Loucy (cell line): ENCODE measurements around the gene PIGK.

ENCODE experiments used
- H2AFZ ChIP-seq: fragments of 200-600 bp; sonication (generic); 2 replicates; pipeline ENCODE4 v1.6.0; 2016; ENCODE audit warnings: antibody characterized with exemption, mild to moderate bottlenecking, low read length, moderate library complexity
- H3F3A ChIP-seq: fragments of 200-600 bp; 2 replicates; pipeline ENCODE4 v1.6.0; 2016; ENCODE audit warnings: antibody characterized with exemption, low read depth, mild to moderate bottlenecking
- H3K27me3 ChIP-seq: fragments of 200-600 bp; sonication (generic); 2 replicates; pipeline ENCODE4 v1.6.1; 2014; ENCODE audit warnings: low read length, mild to moderate bottlenecking; ENCODE audit not compliant: insufficient read depth, poor library complexity, severe bottlenecking
- H3K36me3 ChIP-seq: fragments of 200-600 bp; sonication (generic); 2 replicates; pipeline ENCODE4 v1.6.1; 2016; ENCODE audit warnings: low read length; ENCODE audit not compliant: insufficient read depth
- H3K4me1 ChIP-seq: fragments of 200-600 bp; sonication (generic); 2 replicates; pipeline ENCODE4 v1.5.1; 2014; ENCODE audit warnings: low read length, mild to moderate bottlenecking; ENCODE audit not compliant: insufficient read depth, poor library complexity, severe bottlenecking
- H3K4me2 ChIP-seq: fragments of 200-600 bp; sonication (generic); 2 replicates; pipeline ENCODE4 v1.6.0; 2014; ENCODE audit warnings: antibody characterized with exemption, low read length, low read depth, mild to moderate bottlenecking; ENCODE audit not compliant: poor library complexity, severe bottlenecking
- H3K4me3 ChIP-seq: fragments of 200-600 bp; sonication (generic); 2 replicates; pipeline ENCODE4 v1.5.1; 2014; ENCODE audit warnings: low read length, mild to moderate bottlenecking, mixed read lengths; ENCODE audit not compliant: poor library complexity, severe bottlenecking
- H3K79me2 ChIP-seq: fragments of 200-600 bp; sonication (generic); 2 replicates; pipeline ENCODE4 v1.6.1; 2014; ENCODE audit warnings: low read length; ENCODE audit not compliant: insufficient read depth
- H3K9ac ChIP-seq: fragments of 200-600 bp; sonication (generic); 2 replicates; pipeline ENCODE4 v1.6.0; 2014; ENCODE audit warnings: mild to moderate bottlenecking, low read depth, low read length, moderate library complexity; ENCODE audit not compliant: poor library complexity, severe bottlenecking
- H3K9me2 ChIP-seq: fragments of 200-600 bp; sonication (generic); replicated peaks from 2 replicates; pipeline ENCODE4 v1.6.1; 2016; ENCODE audit warnings: low read depth, low read length, mixed read lengths
- H3K9me3 ChIP-seq: fragments of 200-600 bp; sonication (generic); 2 replicates; pipeline ENCODE4 v1.6.1; 2014; ENCODE audit warnings: mild to moderate bottlenecking, antibody characterized with exemption, low read length, low read depth; ENCODE audit not compliant: insufficient read depth
- H4K20me1 ChIP-seq: fragments of 200-600 bp; sonication (generic); 2 replicates; pipeline ENCODE4 v1.6.0; 2014; ENCODE audit warnings: antibody characterized with exemption, low read length, mild to moderate bottlenecking; ENCODE audit not compliant: insufficient read depth, poor library complexity, severe bottlenecking
- CTCF ChIP-seq: fragments of 200-600 bp; sonication (generic); conservative IDR thresholded peaks from 2 replicates; pipeline ENCODE4 v1.5.1; 2014; ENCODE audit warnings: mild to moderate bottlenecking, antibody characterized with exemption, low read length
- EZH2phosphoT487 ChIP-seq: fragments of 200-600 bp; IDR thresholded peaks from 2 replicates; pipeline ENCODE4 v1.6.1; 2018; ENCODE audit warnings: antibody characterized with exemption, mild to moderate bottlenecking, moderate library complexity, borderline replicate concordance

Gene PIGK

GRCh38 chr1:77118712-77119111 lies 100.5 kb downstream of the PIGK start:
- no peaks in the 10 kb centered on the region for H4K20me1 ChIP-seq
- no peaks in the 10 kb centered on the region for H3K79me2 ChIP-seq
- H3K36me3 ChIP-seq = no peaks in the 10 kb centered on the region
- H3K9me3 ChIP-seq = no peaks in the 10 kb centered on the region
- H3K4me1 ChIP-seq = no peaks in the 10 kb centered on the region
- H3K27me3 ChIP-seq = no peaks in the 10 kb centered on the region
- no peak for TF ChIP-seq CTCF
- no peak for TF ChIP-seq EZH2phosphoT487
- H3K4me3 ChIP-seq = no peak overlapping the region
- no peak overlapping the region for H3K4me2 ChIP-seq
- H2AFZ ChIP-seq = no peak overlapping the region
- no peaks in the 10 kb centered on the region; the same call in 1 of the 2 replicates for H3F3A ChIP-seq
- no peaks in the 10 kb centered on the region for H3K9me2 ChIP-seq
- H3K9ac ChIP-seq = no peak overlapping the region

- H3K4me2 ChIP-seq = no peak overlapping the region
- H4K20me1 ChIP-seq = no peaks in the 10 kb centered on the region
- no peaks in the 10 kb centered on the region for H3K79me2 ChIP-seq
- no peaks in the 10 kb centered on the region for H3K9me2 ChIP-seq
- H3K9me3 ChIP-seq = no peaks in the 10 kb centered on the region
- no peaks in the 10 kb centered on the region for H3K36me3 ChIP-seq
- no peak overlapping the region for H3K9ac ChIP-seq
- TF ChIP-seq CTCF = no peak
- TF ChIP-seq EZH2phosphoT487 = no peak
- no peak overlapping the region for H3K4me3 ChIP-seq
- no peaks in the 10 kb centered on the region for H3F3A ChIP-seq
- H3K4me1 ChIP-seq = no peaks in the 10 kb centered on the region
- no peaks in the 10 kb centered on the region for H3K27me3 ChIP-seq
- H2AFZ ChIP-seq = no peak overlapping the region
Measured at GRCh38 chr1:77104672-77105071, 114.6 kb downstream of the PIGK start.

- H3K4me1 ChIP-seq = no peaks in the 10 kb centered on the region
- TF ChIP-seq CTCF (no peak), EZH2phosphoT487 (no peak)
- no peaks in the 10 kb centered on the region for H3K27me3 ChIP-seq
- H3K79me2 ChIP-seq = no peaks in the 10 kb centered on the region
- H3K36me3 ChIP-seq = no peaks in the 10 kb centered on the region
- H3K9ac ChIP-seq = no peak overlapping the region
- no peak overlapping the region for H3K4me3 ChIP-seq
- H4K20me1 ChIP-seq = no peaks in the 10 kb centered on the region
- H3F3A ChIP-seq = no peaks in the 10 kb centered on the region
- H3K4me2 ChIP-seq = no peak overlapping the region
- H3K9me2 ChIP-seq = no peaks in the 10 kb centered on the region
- no peak overlapping the region for H2AFZ ChIP-seq
- no peaks in the 10 kb centered on the region for H3K9me3 ChIP-seq
Measured at GRCh38 chr1:77103486-77103885, 115.7 kb downstream of the PIGK start.
